Ovary (tissue), 9 donors: ENCODE measurements around the gene BBOF1. TPM values are rescaled to one million over a fixed set of nuclear protein-coding genes. Genes with fewer than 3 reads are reported as not detected.
"Not testable (repeated sequence)": the region's sequence is repeated elsewhere in the genome, so short reads cannot be mapped to it uniquely, and the experiment has no call there.

Source experiments
- DNase-seq, 5 donors: peaks; one replicate each; pipeline ENCODE4 v3.0.0-alpha.2; 2019 to 2020
- H3K27ac ChIP-seq, 2 donors: fragments of 200-600 bp; one replicate each; pipeline versions ENCODE4 v1.5.1 to v1.8.0; 2019 to 2022
- H3K27me3 ChIP-seq: fragments of 200-600 bp; one replicate; pipeline ENCODE4 v1.8.0; 2022
- H3K36me3 ChIP-seq: fragments of 200-600 bp; sonication (generic); one replicate; pipeline ENCODE4 v1.5.1; 2019
- H3K4me1 ChIP-seq: one replicate; pipeline ENCODE4 v1.8.1; 2013; ENCODE audit warnings: mild to moderate bottlenecking, moderate library complexity; ENCODE audit not compliant: insufficient read depth
- H3K4me3 ChIP-seq: fragments of 200-600 bp; sonication (generic); one replicate; pipeline ENCODE4 v1.5.1; 2017
- H3K9me3 ChIP-seq, 2 donors: fragments of 200-600 bp in 1 of 2; sonication (generic) in 1 of 2; one replicate each; pipeline versions ENCODE4 v1.5.1 to v1.8.1; 2013 to 2019; ENCODE audit warnings: mild to moderate bottlenecking in 1 of 2, moderate library complexity in 1 of 2
- CTCF ChIP-seq, 3 donors: fragments of 450-650 bp in 2 of 3; fragments of 200-600 bp in 1 of 3; IDR thresholded peaks; one replicate each; pipeline versions ENCODE4 v1.5.1 to v1.8.0; 2016 to 2022; ENCODE audit warnings: antibody characterized with exemption in 3 of 3, mild to moderate bottlenecking in 1 of 3
- EP300 ChIP-seq: sonication (generic); formaldehyde crosslinking; IDR thresholded peaks from one replicate; pipeline ENCODE4 v1.6.1; 2017; ENCODE audit warnings: antibody characterized with exemption
- POLR2A ChIP-seq: fragments of 450-650 bp; IDR thresholded peaks from one replicate; pipeline ENCODE4 v1.6.1; 2017; ENCODE audit warnings: antibody characterized with exemption, mild to moderate bottlenecking, moderate library complexity
- WGBS, 3 donors: extraction: QIAGEN DNeasy Blood & Tissue Kit in 1 of 3; methylation state at CpG; one replicate each; pipeline versions ENCODE4 v1.1.5 to v1.1.7; 2013 to 2017; 5-methylcytosine and 5-hydroxymethylcytosine counted together
- intact Hi-C, 4 donors: fragments of 100-400 bp; cut with DNase I; formaldehyde crosslinking; loops; one replicate each; pipeline versions ENCODE4 v1.11.0 to v1.15.1; 2022 to 2023
- polyA plus RNA-seq, 2 donors: library from polyadenylated mRNA; stranded (reverse); fragments of 200-250 nt in 1 of 2; fragments of 350-450 nt in 1 of 2; fragmentation: Illumina TruSeq in 1 of 2; extraction: RNeasy Lipid Tissue Mini Kit (QIAGEN cat#74804) in 1 of 2; gene quantifications; one replicate each; pipeline ENCODE4 v1.2.3, GENCODE V29; 2013 to 2014
- total RNA-seq, 7 donors: library from RNA; depleted of rRNA in 2 of 7; stranded (reverse); fragments of >200 nt in 2 of 7; fragmentation: NEBNext Ultra II Directional in 3 of 7; extraction: Animal tissue kit (Norgen Biotek cat#: 25700) in 3 of 7; gene quantifications; one replicate each; pipeline versions ENCODE4 v1.1.0 to v1.2.4, GENCODE V29; 2016 to 2023
- donor health status: DM: no; HTN: no; CAD: no; lungs with moderate emphysema.
- donor health status: DM: no; HTN: no; CAD: no.
- donor health status: Bipolar disorder and iron deficiency.
- donor health status: DM: yes; HTN: yes; CAD: no.
- donor health status: DM: no; HTN: no; CAD: no.
- donor health status: DM: yes; HTN: yes; CAD: no.

Gene BBOF1
- total and polyA plus RNA-seq, 9 donors, result 1.7 to 16.5 (median 4.9) TPM

DNA sequence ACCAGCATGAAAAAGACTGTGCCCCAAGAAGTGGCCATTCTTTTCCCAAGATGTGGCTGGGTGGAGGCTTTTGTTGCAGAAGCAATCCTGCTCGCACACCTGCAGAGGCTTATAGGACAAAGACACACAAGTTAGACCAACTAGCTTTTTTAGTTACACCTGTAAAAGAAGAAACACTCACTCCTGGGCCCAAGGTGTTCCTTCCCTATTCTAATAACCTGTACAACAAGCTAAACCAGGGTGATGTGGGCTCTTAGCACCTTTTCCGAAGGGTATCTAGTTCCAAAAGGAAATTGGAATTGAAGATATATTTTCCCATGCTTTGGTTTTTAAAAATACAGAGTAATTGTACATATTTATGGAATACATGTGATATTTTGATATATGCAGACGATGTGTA lies 31.1 kb upstream of the BBOF1 start:
- H3K27me3 ChIP-seq, result no peaks in the 10 kb centered on the region
- 90 to 95% (median 91%) methylated on average over 3 of the region's 3 CpGs for WGBS, 3 donors
- no peaks in the 10 kb centered on the region for H3K36me3 ChIP-seq
- no peaks in the 10 kb centered on the region for H3K4me1 ChIP-seq
- no peak overlapping the region for H3K4me3 ChIP-seq
- no peaks in the 10 kb centered on the region for H3K9me3 ChIP-seq
- TF ChIP-seq CTCF (IDR thresholded peaks at IDR 0.05) (no peak), POLR2A (no peak), EP300 (no peak)
- H3K27ac ChIP-seq, result no peak overlapping the region
- intact Hi-C loops, result no loop called here
- DNase-seq, result no peak

GRCh38 chr14:73988656-73989055 lies 30.5 kb upstream of the BBOF1 start:
- H3K27ac ChIP-seq, H3K4me1 ChIP-seq, H3K36me3 ChIP-seq, H3K27me3 ChIP-seq, DNase-seq, H3K4me3 ChIP-seq, intact Hi-C loops, H3K9me3 ChIP-seq: not testable (repeated sequence)
- WGBS, 3 donors, result 74 to 88% (median 81%) methylated on average over 6 to 7 of the region's 7 CpGs

DNA sequence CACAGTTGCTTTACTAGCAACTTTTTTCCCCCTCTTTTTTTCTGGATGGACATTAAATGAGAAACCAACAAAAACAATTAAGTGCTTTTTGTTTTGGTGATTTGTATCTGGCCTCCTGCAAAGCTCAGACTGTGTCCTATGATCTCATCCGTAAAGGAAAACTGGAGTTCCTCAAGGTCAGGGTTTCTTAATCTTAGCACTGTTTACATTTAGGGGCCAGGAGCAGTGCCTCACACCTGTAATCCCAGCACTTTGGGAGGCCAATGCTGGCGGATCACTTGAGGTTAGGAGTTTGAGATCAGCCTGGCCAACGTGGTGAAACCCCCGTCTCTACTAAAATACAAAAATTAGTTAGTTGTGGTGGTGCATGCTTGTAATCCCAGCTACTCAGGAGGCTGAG lies 28.1 kb upstream of the BBOF1 start:
- WGBS, 3 donors, result 57 to 76% (median 60%) methylated on average over 4 of the region's 4 CpGs
- no peaks in the 10 kb centered on the region for H3K9me3 ChIP-seq
- no peaks in the 10 kb centered on the region for H3K27me3 ChIP-seq
- no peaks in the 10 kb centered on the region for H3K4me1 ChIP-seq
- no peak overlapping the region for H3K4me3 ChIP-seq
- no peak overlapping the region for H3K27ac ChIP-seq
- H3K36me3 ChIP-seq, result no peaks in the 10 kb centered on the region
- TF ChIP-seq EP300 (no peak), CTCF (IDR thresholded peaks at IDR 0.05) (no peak), POLR2A (no peak)
- DNase-seq, result no peak
- intact Hi-C loops, result no loop called here

DNA sequence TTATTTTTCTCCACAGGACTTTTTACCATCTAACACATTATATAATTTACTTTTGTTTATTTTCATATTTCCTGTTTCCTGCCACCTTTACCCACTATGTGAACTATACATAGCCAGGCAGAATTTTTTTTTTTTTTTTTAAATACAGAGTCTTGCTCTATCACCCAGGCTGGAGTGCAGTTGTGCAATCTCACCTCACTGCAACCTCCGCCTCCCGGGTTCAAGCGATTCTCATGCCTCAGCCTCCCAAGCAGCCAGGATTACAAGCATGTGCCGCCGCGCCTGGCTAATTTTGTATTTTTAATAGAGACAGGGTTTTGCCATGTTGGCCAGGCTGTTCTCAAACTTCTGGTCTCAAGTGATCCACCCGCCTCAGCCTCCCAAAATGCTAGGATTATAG lies 24.2 kb upstream of the BBOF1 start:
- H3K27me3 ChIP-seq, DNase-seq, H3K27ac ChIP-seq, H3K9me3 ChIP-seq, H3K36me3 ChIP-seq, H3K4me1 ChIP-seq, intact Hi-C loops, H3K4me3 ChIP-seq: not testable (repeated sequence)
- WGBS, 3 donors, result 92 to 96% (median 96%) methylated on average over 7 of the region's 7 CpGs

DNA sequence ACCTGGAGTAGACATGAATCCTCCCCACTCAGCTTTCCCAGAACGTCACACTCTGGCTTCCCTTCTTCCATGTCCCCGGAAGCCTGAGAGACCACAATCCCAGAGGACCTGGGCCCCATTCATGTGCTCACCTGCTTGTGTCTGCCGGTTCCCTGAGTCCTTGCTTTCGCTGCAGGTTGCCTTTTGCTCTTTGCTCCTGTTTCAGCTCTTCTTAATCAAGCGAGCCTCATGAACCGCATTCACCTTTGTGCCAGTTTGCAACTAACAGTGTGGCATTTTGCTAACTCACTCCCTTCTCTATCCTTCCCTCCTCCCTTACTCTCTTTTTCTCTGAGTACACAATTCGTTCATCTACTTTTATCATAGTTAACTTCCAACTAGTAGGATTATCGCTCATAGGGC lies 23.2 kb upstream of the BBOF1 start:
- no peaks in the 10 kb centered on the region for H3K4me1 ChIP-seq
- H3K27ac ChIP-seq, result no peak overlapping the region
- no peaks in the 10 kb centered on the region for H3K36me3 ChIP-seq
- TF ChIP-seq EP300 (no peak), POLR2A (no peak), CTCF (IDR thresholded peaks at IDR 0.05) (no peak)
- intact Hi-C loops, result no loop called here
- no peaks in the 10 kb centered on the region for H3K9me3 ChIP-seq
- 91 to 95% (median 95%) methylated on average over 8 of the region's 8 CpGs for WGBS, 3 donors
- no peaks in the 10 kb centered on the region for H3K27me3 ChIP-seq
- DNase-seq, result no peak
- no peak overlapping the region for H3K4me3 ChIP-seq

DNA sequence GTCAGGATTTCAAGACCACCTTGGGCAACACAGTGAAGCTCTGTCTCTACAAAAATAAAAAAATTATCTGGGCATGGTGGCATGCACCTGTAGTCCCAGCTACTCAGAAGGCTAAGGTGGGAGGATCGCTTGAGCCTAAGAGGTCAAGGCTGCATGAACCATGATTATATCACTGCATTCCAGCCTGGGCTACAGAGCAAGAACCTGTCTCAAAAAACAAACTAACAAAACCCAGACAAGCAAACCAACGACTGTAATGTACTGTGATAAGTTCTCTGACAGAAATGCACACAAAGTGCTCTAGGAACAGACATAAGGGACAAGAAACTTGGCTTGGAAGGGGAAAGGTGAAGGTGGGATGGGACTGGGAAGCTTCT lies 22.4 kb upstream of the BBOF1 start:
- WGBS, 3 donors, result 29 to 51% (median 45%) methylated on average over 2 of the region's 2 CpGs
- no peaks in the 10 kb centered on the region for H3K27me3 ChIP-seq
- no peak for TF ChIP-seq CTCF (IDR thresholded peaks at IDR 0.05)
- H3K9me3 ChIP-seq, result no peaks in the 10 kb centered on the region
- no peak overlapping the region for H3K27ac ChIP-seq
- intact Hi-C loops, result no loop called here
- no peak for DNase-seq
- H3K4me3 ChIP-seq, result no peak overlapping the region
- H3K36me3 ChIP-seq, result no peaks in the 10 kb centered on the region
- H3K4me1 ChIP-seq, result no peaks in the 10 kb centered on the region
